Stimulated activated CD4-positive, alpha-beta T cell treated with anti-CD3 and anti-CD28 coated beads, TNF-alpha, amount 100 ng/mL, for 4 hours (primary cell): ENCODE results near the gene MIER2.

Experiments used
- DNase-seq, 3 experiments: peaks; one replicate each; pipeline ENCODE4 v3.0.0-alpha.2; 2020; ENCODE audit warnings: low read depth in 3 of 3

Gene MIER2

GRCh38 chr19:330503-330902 is 14.1 kb downstream of the MIER2 start:
- DNase-seq = no peak

- no peak for DNase-seq
These were observed 14.7 kb downstream of the MIER2 start for GRCh38 chr19:329876-330275.

- no peak for DNase-seq
These were observed 16.5 kb downstream of the MIER2 start for GRCh38 chr19:328025-328505.

- no peak for DNase-seq
These were observed 17.1 kb downstream of the MIER2 start for GRCh38 chr19:327291-328024.

GRCh38 chr19:326871-327270 is 17.7 kb downstream of the MIER2 start:
- no peak for DNase-seq

- DNase-seq = no peak
These were observed 18.5 kb downstream of the MIER2 start for GRCh38 chr19:325937-326565.

GRCh38 chr19:325173-325936 is 19.2 kb downstream of the MIER2 start:
- DNase-seq = no peak

GRCh38 chr19:324716-325115 is 19.9 kb downstream of the MIER2 start:
- DNase-seq = no peak

- no peak for DNase-seq
These were observed 22.0 kb downstream of the MIER2 start for GRCh38 chr19:322616-323015.

GRCh38 chr19:318509-318774 is 26.2 kb downstream of the MIER2 start:
- DNase-seq = no peak

- DNase-seq = no peak
These were observed 26.7 kb downstream of the MIER2 start for GRCh38 chr19:317710-318508.

GRCh38 chr19:315811-316210 is 28.8 kb downstream of the MIER2 start:
- DNase-seq = no peak

- DNase-seq = no peak
These were observed 30.4 kb downstream of the MIER2 start for GRCh38 chr19:313988-314815.

- no peak for DNase-seq
These were observed 31.2 kb downstream of the MIER2 start for GRCh38 chr19:313169-313987.

- no peak for DNase-seq
These were observed 32.8 kb downstream of the MIER2 start for GRCh38 chr19:311813-312261.

- DNase-seq = no peak
These were observed 33.7 kb downstream of the MIER2 start for GRCh38 chr19:310781-311496.

GRCh38 chr19:310141-310651 is 34.4 kb downstream of the MIER2 start:
- DNase-seq = no peak

GRCh38 chr19:309206-309565 is 35.4 kb downstream of the MIER2 start:
- no peak for DNase-seq

- DNase-seq = no peak
These were observed 36.0 kb downstream of the MIER2 start for GRCh38 chr19:308471-309205.
